Measurements from ENCODE around the gene ADAMTS2.

ADAMTS2 gene

GRCh38 chr5:179120421-179120861 lies 224.8 kb downstream of the ADAMTS2 start:
- no peak for DNase-seq (ENCODE audit: extremely low spot score)
- ChIA-PET CTCF (no interaction called here), POLR2A (no interaction called here)
- no peak for TF ChIP-seq FOXM1 (IDR thresholded peaks at IDR 0.05; ENCODE audit: borderline replicate concordance)
- TF ChIP-seq SP1 (IDR thresholded peaks at IDR 0.05): no peak
- no peak for TF ChIP-seq NFRKB (IDR thresholded peaks at IDR 0.05)
- TF ChIP-seq L3MBTL2 (conservative IDR thresholded peaks at IDR 0.05): no peak
- TF ChIP-seq FOXK2 (IDR thresholded peaks at IDR 0.05): no peak
- no peak for TF ChIP-seq BHLHE40 (IDR thresholded peaks at IDR 0.05; ENCODE audit: borderline replicate concordance)
- TF ChIP-seq ZNF384 (IDR thresholded peaks at IDR 0.05): no peak
- no peak for TF ChIP-seq SUZ12 (IDR thresholded peaks at IDR 0.05)

GRCh38 chr5:179119415-179120170 lies 225.7 kb downstream of the ADAMTS2 start:
- no peak for DNase-seq (ENCODE audit: extremely low spot score)
- CTCF ChIA-PET: no interaction called here
- TF ChIP-seq TARDBP (IDR thresholded peaks at IDR 0.05) (no peak), LEF1 (IDR thresholded peaks at IDR 0.05; ENCODE audit: borderline replicate concordance) (no peak), FOXK2 (IDR thresholded peaks at IDR 0.05) (no peak), ZNF384 (IDR thresholded peaks at IDR 0.05) (no peak), L3MBTL2 (conservative IDR thresholded peaks at IDR 0.05) (no peak), SP1 (IDR thresholded peaks at IDR 0.05) (no peak), SUZ12 (IDR thresholded peaks at IDR 0.05) (no peak), BHLHE40 (IDR thresholded peaks at IDR 0.05; ENCODE audit: borderline replicate concordance) (no peak), PKNOX1 (IDR thresholded peaks at IDR 0.05) (no peak), CTBP1 (IDR thresholded peaks at IDR 0.05; ENCODE audit: borderline replicate concordance) (no peak)
- POLR2A ChIA-PET: no interaction called here

- POLR2A ChIA-PET: no interaction called here
- TF ChIP-seq FOXM1 (IDR thresholded peaks at IDR 0.05; ENCODE audit: borderline replicate concordance) (no peak), SP1 (IDR thresholded peaks at IDR 0.05) (no peak), ARNT (IDR thresholded peaks at IDR 0.05) (no peak), ZNF384 (IDR thresholded peaks at IDR 0.05) (no peak), PKNOX1 (IDR thresholded peaks at IDR 0.05) (no peak), CTBP1 (IDR thresholded peaks at IDR 0.05; ENCODE audit: borderline replicate concordance) (no peak), BHLHE40 (IDR thresholded peaks at IDR 0.05; ENCODE audit: borderline replicate concordance) (no peak), SUZ12 (IDR thresholded peaks at IDR 0.05) (no peak), LEF1 (IDR thresholded peaks at IDR 0.05; ENCODE audit: borderline replicate concordance) (no peak), FOXA1 (IDR thresholded peaks at IDR 0.05) (no peak), FOXK2 (IDR thresholded peaks at IDR 0.05) (no peak), HDGF (IDR thresholded peaks at IDR 0.05; ENCODE audit: borderline replicate concordance) (no peak), L3MBTL2 (conservative IDR thresholded peaks at IDR 0.05) (no peak), ELF4 (IDR thresholded peaks at IDR 0.05) (no peak), TARDBP (IDR thresholded peaks at IDR 0.05) (no peak), NFRKB (IDR thresholded peaks at IDR 0.05) (no peak)
- DNase-seq (ENCODE audit: extremely low spot score): no peak
- CTCF ChIA-PET: no interaction called here
Observed at GRCh38 chr5:179118756-179119414, 226.4 kb downstream of the ADAMTS2 start.

- no peak for DNase-seq (ENCODE audit: extremely low spot score)
- POLR2A ChIA-PET: no interaction called here
- TF ChIP-seq HDGF (IDR thresholded peaks at IDR 0.05; ENCODE audit: borderline replicate concordance) (no peak), SP1 (IDR thresholded peaks at IDR 0.05) (no peak), FOXK2 (IDR thresholded peaks at IDR 0.05) (no peak), NFRKB (IDR thresholded peaks at IDR 0.05) (no peak), CTBP1 (IDR thresholded peaks at IDR 0.05; ENCODE audit: borderline replicate concordance) (no peak), ZNF384 (IDR thresholded peaks at IDR 0.05) (no peak), PKNOX1 (IDR thresholded peaks at IDR 0.05) (no peak), ARNT (IDR thresholded peaks at IDR 0.05) (no peak), SUZ12 (IDR thresholded peaks at IDR 0.05) (no peak), TARDBP (IDR thresholded peaks at IDR 0.05) (no peak), FOXM1 (IDR thresholded peaks at IDR 0.05; ENCODE audit: borderline replicate concordance) (no peak), L3MBTL2 (conservative IDR thresholded peaks at IDR 0.05) (no peak), LEF1 (IDR thresholded peaks at IDR 0.05; ENCODE audit: borderline replicate concordance) (no peak), BHLHE40 (IDR thresholded peaks at IDR 0.05; ENCODE audit: borderline replicate concordance) (no peak), ELF4 (IDR thresholded peaks at IDR 0.05) (no peak), FOXA1 (IDR thresholded peaks at IDR 0.05) (no peak)
- CTCF ChIA-PET: no interaction called here
Observed at GRCh38 chr5:179118338-179118737, 226.9 kb downstream of the ADAMTS2 start.

GRCh38 chr5:179115845-179116524 lies 229.3 kb downstream of the ADAMTS2 start:
- no peak for DNase-seq (ENCODE audit: extremely low spot score)
- CTCF ChIA-PET: no interaction called here
- POLR2A ChIA-PET: no interaction called here
- no peak for TF ChIP-seq CTBP1 (IDR thresholded peaks at IDR 0.05; ENCODE audit: borderline replicate concordance)
- TF ChIP-seq ARNT (IDR thresholded peaks at IDR 0.05): no peak
- no peak for TF ChIP-seq ELF4 (IDR thresholded peaks at IDR 0.05)
- TF ChIP-seq FOXK2 (IDR thresholded peaks at IDR 0.05): no peak
- TF ChIP-seq FOXM1 (IDR thresholded peaks at IDR 0.05; ENCODE audit: borderline replicate concordance): no peak
- TF ChIP-seq FOXA1 (IDR thresholded peaks at IDR 0.05): no peak
- no peak for TF ChIP-seq PKNOX1 (IDR thresholded peaks at IDR 0.05)
- no peak for TF ChIP-seq L3MBTL2 (conservative IDR thresholded peaks at IDR 0.05)
- no peak for TF ChIP-seq NFRKB (IDR thresholded peaks at IDR 0.05)
- no peak for TF ChIP-seq BHLHE40 (IDR thresholded peaks at IDR 0.05; ENCODE audit: borderline replicate concordance)
- TF ChIP-seq HDGF (IDR thresholded peaks at IDR 0.05; ENCODE audit: borderline replicate concordance): no peak
- no peak for TF ChIP-seq TARDBP (IDR thresholded peaks at IDR 0.05)
- TF ChIP-seq SP1 (IDR thresholded peaks at IDR 0.05): no peak
- TF ChIP-seq SUZ12 (IDR thresholded peaks at IDR 0.05): no peak
- no peak for TF ChIP-seq LEF1 (IDR thresholded peaks at IDR 0.05; ENCODE audit: borderline replicate concordance)
- TF ChIP-seq ZNF384 (IDR thresholded peaks at IDR 0.05): no peak
